NCI-H460 (cell line): ENCODE measurements around the gene MED7. TPM values are rescaled to one million over a fixed set of nuclear protein-coding genes. Genes with fewer than 3 reads are reported as not detected.
"Not testable (repeated sequence)": the region's sequence is repeated elsewhere in the genome, so short reads cannot be mapped to it uniquely, and the experiment has no call there.

Source experiments
- DNase-seq: peaks from one replicate; pipeline ENCODE4 v3.0.0-alpha.2; 2016; ENCODE audit warnings: low read depth; ENCODE audit errors: extremely low read depth
- polyA plus RNA-seq: library from polyadenylated mRNA; depleted of rRNA; stranded (reverse); fragments of >200 nt; gene quantifications from 2 replicates; pipeline ENCODE4 v1.2.3, GENCODE V29; 2014; cell fraction: nucleus; rRNA removed
- total RNA-seq: library from RNA; depleted of rRNA; stranded (reverse); fragments of >200 nt; shearing (Covaris generic); gene quantifications from 2 replicates; pipeline ENCODE4 v1.2.3, GENCODE V29; 2014; rRNA removed

The MED7 gene
- total RNA-seq = 17.7 and 20.9 TPM in 2 replicates
- 7.1 and 18.7 TPM in 2 replicates for polyA plus RNA-seq

DNA sequence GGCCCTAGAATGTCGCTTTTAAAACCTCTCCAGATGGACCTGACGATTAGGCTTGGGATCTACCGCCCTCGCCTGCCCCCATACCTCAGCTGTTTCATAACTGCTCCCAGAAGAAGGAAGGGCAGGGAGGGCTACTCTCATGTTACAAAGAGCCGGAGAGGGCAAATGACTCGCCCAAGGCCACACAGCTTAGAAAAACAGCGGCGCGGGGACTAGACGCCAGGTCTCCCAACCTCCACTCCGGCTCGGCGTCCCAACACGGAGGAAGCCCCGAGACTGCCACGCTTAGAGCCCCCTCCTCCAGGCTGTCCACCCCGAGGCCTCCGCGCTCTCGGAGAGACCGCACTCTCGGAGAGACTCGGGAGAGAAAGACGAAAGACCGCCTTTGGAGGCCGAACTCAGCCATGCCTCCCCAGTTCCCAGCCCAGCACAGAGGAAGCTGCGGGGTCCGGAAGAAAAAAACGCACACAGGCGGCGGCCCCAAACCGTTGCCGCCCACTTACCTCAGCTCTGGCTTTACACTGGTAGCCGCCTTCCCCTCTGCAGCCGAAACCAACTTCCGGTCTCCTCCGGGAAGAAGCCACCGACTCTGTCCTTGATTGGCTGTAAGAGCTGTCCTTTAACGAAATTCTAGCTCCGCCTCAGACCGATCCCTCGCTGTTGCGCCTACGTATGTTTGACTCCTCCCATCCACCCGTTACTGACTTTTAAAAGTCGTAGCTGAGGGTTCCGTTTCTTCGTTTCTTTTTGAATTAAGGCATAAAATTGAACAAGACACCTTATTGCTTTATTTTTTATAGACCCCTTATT, at the start of gene MED7:
TSS of gene MED7 (minus strand) at position 549 of the 810 bp plus-strand sequence. CDS start 3,434 bp downstream, outside the sequence.
- DNase-seq = peak; percentile 99

GRCh38 chr5:157189223-157189622, 46.6 kb upstream of the MED7 start:
- DNase-seq = no peak

GRCh38 chr5:157188270-157188669, 45.6 kb upstream of the MED7 start:
- DNase-seq = no peak

GRCh38 chr5:157187046-157187754, 44.5 kb upstream of the MED7 start:
- DNase-seq = no peak

- no peak for DNase-seq
Observed at GRCh38 chr5:157186309-157187045, 43.8 kb upstream of the MED7 start.

DNA sequence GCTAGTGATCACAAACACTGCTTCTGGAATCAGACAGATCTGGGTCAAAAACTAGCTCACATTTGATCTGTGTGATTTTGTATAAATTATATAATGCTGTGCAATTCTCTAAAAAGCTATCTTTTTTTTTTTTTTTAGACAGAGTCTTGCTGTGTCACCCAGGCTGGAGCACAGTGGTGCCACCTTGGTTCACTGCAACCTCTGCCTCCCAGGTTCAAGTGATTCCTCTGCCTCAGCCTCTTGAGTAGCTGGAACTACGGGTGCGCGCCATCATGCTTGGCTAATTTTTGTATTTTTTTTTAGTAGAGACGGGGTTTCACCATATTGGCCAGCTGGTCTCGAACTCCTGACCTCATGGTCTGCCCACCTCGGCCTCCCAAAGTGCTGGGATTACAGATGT, 42.5 kb upstream of the MED7 start:
- DNase-seq = not testable (repeated sequence)

DNA sequence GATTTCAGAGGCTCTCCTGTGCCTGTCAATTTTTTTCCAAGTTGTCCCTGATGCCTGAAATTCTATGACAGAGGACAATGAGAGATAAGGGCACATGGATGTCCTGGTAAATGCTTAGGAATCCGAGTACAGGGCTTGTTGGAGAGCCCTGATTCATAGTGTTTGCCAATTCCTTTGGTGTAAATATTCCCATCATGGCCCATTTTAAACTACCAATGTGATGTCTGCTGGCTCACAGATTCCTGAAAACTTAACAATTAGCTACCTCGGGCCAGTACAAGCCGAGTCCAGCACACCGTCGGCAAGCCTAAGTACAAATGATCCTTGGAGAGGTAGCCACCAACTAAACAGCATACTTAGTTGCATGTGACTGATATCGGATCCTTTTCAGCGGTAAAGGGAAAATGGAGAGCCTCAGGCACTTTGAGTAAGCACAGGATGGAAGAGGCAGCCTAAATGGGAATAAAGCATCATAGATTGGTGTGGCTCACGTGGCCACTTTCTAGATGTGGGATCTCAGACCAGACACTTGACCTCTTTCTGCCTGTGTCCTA, 41.5 kb upstream of the MED7 start:
- no peak for DNase-seq

- no peak for DNase-seq
Observed at GRCh38 chr5:157182143-157182757, 39.6 kb upstream of the MED7 start.

GRCh38 chr5:157180374-157181264, 38.0 kb upstream of the MED7 start, which contains the start of gene ITK:
Gene ITK, plus strand, starts transcription at chr5:157180840. Its CDS starts 138 bp downstream, at chr5:157180978.
- no peak for DNase-seq

GRCh38 chr5:157178966-157179365, 36.3 kb upstream of the MED7 start:
- DNase-seq = no peak

DNA sequence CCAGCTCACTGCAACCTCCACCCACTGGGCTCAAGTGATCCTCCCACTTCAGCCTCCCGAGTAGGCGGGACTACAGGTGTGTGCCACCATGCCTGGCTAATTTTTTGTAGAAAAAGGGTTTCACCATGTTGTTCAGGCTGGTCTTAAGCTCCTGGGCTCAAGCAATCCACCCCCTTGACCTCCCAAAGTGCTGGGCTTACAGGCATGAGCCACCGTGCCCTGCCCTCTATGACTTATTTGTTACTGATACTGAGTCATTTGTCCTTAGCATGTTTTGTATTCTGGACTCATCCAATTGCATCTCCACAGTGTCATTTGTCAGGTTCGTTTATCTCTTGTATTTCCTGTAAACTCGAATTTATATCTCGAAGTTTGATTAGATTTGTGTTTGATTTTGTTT, 35.3 kb upstream of the MED7 start:
- DNase-seq = no peak

GRCh38 chr5:157175071-157175612, 32.5 kb upstream of the MED7 start:
- no peak for DNase-seq

DNA sequence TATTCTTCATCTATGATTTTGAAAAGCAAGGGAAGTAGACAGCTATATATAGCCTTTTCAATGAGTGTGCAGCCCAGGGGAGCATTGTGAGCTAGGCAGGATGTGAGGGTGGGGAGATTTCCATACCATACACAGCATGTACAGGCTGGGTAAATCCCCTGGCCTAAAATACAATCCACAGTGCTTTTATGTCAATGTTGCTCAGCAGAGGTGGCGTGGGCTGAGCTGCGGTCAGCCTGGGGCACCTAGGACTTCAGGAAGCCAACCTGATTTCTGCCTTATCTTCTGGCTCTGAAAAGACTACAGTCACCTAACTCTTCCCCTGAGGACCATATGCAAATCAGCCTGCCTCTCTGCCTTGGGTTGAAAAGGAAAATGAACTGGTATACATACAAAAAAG, 29.7 kb upstream of the MED7 start:
- DNase-seq = no peak

DNA sequence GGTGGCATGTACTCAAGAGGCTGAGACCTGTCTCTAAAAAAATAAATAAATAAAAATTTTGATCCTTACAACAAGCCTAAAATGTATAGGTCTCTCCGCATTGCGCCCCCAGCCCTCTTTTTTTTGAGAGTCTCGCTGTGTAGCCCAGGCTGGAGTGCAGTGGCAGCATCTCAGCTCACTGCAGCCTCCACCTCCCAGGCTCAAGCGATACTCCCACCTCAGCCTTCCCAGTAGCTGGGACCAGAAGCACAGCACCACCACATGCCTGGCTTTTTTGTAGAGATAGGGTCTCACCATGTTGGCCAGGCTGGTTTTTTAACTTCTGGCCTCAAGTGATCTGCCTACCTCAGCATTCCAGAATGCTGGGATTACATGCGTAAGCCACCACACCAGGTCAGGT, 25.6 kb upstream of the MED7 start:
- no peak for DNase-seq

- DNase-seq = no peak
Observed at GRCh38 chr5:157167214-157167621, 24.6 kb upstream of the MED7 start.

GRCh38 chr5:157166214-157167213, 23.8 kb upstream of the MED7 start, which contains the start of gene GARIN3:
Gene GARIN3, minus strand, starts transcription at chr5:157166264. Its CDS starts 96 bp downstream, at chr5:157166168.
- DNase-seq = no peak

DNA sequence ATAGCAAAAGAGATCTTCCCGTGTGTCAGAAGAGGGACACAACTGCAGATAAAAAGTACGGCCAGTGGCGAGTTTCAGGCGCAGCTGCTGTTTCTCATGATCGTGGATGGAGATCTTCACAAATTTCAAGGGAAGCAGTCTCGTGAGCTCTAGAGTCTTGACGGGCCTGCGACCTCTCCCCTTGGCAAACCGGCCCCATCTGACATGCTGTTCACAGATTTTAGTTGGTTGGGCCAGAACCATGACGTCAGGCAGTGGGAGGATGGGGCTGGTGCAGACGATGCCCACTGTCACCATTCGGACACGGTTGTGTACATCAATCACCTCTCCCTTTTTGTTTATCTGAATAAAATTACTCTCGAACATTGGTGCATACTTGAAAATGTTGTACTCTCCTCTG, 23.0 kb upstream of the MED7 start:
- no peak for DNase-seq

DNA sequence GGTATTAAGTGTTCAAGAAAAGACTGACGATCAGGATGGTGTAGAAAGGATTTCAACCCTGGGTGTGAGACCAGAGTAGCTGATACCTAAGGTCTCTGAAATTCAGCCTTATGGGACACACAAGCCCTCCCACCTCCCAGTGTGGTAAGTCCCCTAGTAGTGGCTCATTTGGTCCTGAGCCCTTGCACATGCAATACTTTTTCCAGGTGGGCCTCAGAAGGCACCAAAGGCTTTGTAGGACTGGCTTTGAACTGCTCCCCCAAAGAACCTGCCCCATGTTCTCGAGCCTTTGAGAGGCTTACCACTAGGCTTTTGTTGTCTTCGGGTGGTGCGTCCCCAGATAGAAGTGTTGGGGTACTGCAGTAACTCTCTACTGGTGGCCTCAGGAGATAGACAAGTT, 22.6 kb upstream of the MED7 start:
- DNase-seq = no peak
